Mesendoderm (in vitro differentiated cells): ENCODE measurements around the gene CYSTM1.

Experiments
- DNase-seq: peaks from one replicate; pipeline ENCODE4 v3.0.0; 2013
- H2AK5ac ChIP-seq: 2 replicates; pipeline ENCODE4 v1.6.1; 2013; ENCODE audit warnings: low read length, inconsistent platforms
- H2BK120ac ChIP-seq: 2 replicates; pipeline ENCODE4 v1.6.1; 2013; ENCODE audit warnings: low read depth, mild to moderate bottlenecking, low read length, moderate library complexity, mixed read lengths
- H2BK15ac ChIP-seq: replicated peaks from 2 replicates; pipeline ENCODE4 v1.6.1; 2013; ENCODE audit warnings: low read depth, mild to moderate bottlenecking, moderate library complexity
- H2BK5ac ChIP-seq: 2 replicates; pipeline ENCODE4 v1.6.1; 2013; ENCODE audit warnings: low read length, inconsistent platforms
- H3K18ac ChIP-seq: 2 replicates; pipeline ENCODE4 v1.6.1; 2013; ENCODE audit warnings: mild to moderate bottlenecking, low read length, mixed read lengths
- H3K23ac ChIP-seq: one replicate; pipeline ENCODE4 v1.6.1; 2013; ENCODE audit warnings: low read length
- H3K27ac ChIP-seq: 2 replicates; pipeline ENCODE4 v1.5.1; 2013; ENCODE audit warnings: low read depth, mild to moderate bottlenecking, inconsistent platforms, low read length, moderate library complexity
- H3K27me3 ChIP-seq: 2 replicates; pipeline ENCODE4 v1.6.1; 2013; ENCODE audit warnings: low read length, control low read depth, mild to moderate bottlenecking, inconsistent platforms; ENCODE audit not compliant: insufficient read depth, poor library complexity
- H3K36me3 ChIP-seq: 2 replicates; pipeline ENCODE4 v1.6.1; 2013; ENCODE audit warnings: low read length, inconsistent platforms; ENCODE audit not compliant: control insufficient read depth, insufficient read depth
- H3K4ac ChIP-seq: one replicate; pipeline ENCODE4 v1.6.1; 2013; ENCODE audit warnings: low read depth, mild to moderate bottlenecking, low read length, moderate library complexity
- H3K4me1 ChIP-seq: 2 replicates; pipeline ENCODE4 v1.6.1; 2013; ENCODE audit warnings: low read depth, low read length, inconsistent platforms; ENCODE audit not compliant: control insufficient read depth
- H3K4me2 ChIP-seq: 2 replicates; pipeline ENCODE4 v1.6.1; 2013; ENCODE audit warnings: low read length
- H3K4me3 ChIP-seq: 2 replicates; pipeline ENCODE4 v1.5.1; 2013; ENCODE audit warnings: mild to moderate bottlenecking, low read length
- H3K56ac ChIP-seq: one replicate; pipeline ENCODE4 v1.6.1; 2013; ENCODE audit warnings: low read length
- H3K79me1 ChIP-seq: 2 replicates; pipeline ENCODE4 v1.6.1; 2013; ENCODE audit warnings: low read length, inconsistent platforms
- H3K79me2 ChIP-seq: 2 replicates; pipeline ENCODE4 v1.6.1; 2013; ENCODE audit warnings: mild to moderate bottlenecking, low read length; ENCODE audit not compliant: control insufficient read depth, insufficient read depth
- H3K9ac ChIP-seq: 2 replicates; pipeline ENCODE4 v1.6.1; 2013; ENCODE audit warnings: low read length, inconsistent platforms
- H4K5ac ChIP-seq: one replicate; pipeline ENCODE4 v1.6.1; 2013; ENCODE audit warnings: low read length
- H4K8ac ChIP-seq: one replicate; pipeline ENCODE4 v1.6.1; 2013; ENCODE audit warnings: low read depth, mild to moderate bottlenecking, control low read depth, low read length, moderate library complexity
- WGBS: extraction: QIAGEN DNeasy Blood & Tissue Kit; methylation state at CpG from one replicate; pipeline ENCODE4 v1.1.7; 2013; ENCODE audit warnings: low lambda C conversion rate, missing lambda C conversion rate; ENCODE audit not compliant: insufficient coverage; ENCODE audit errors: extremely low coverage; 5-methylcytosine and 5-hydroxymethylcytosine counted together

Gene CYSTM1

GRCh38 chr5:140236891-140237598, 62.1 kb downstream of the CYSTM1 start:
- Histone ChIP-seq H3K9ac (no peak overlapping the region), H3K56ac (no peak overlapping the region), H3K23ac (no peak overlapping the region), H3K36me3 (no peaks in the 10 kb centered on the region), H2BK120ac (no peak overlapping the region), H3K79me1 (no peaks in the 10 kb centered on the region), H3K4me3 (no peak overlapping the region), H4K8ac (no peak overlapping the region), H3K4me1 (no peaks in the 10 kb centered on the region), H3K4ac (no peak overlapping the region), H4K5ac (no peak overlapping the region), H2BK5ac (no peak overlapping the region), H3K79me2 (no peaks in the 10 kb centered on the region), H2AK5ac (no peak overlapping the region), H3K27me3 (no peaks in the 10 kb centered on the region), H3K4me2 (no peak overlapping the region), H3K27ac (no peak overlapping the region), H3K18ac (no peak overlapping the region), H2BK15ac (no peak overlapping the region)
- DNase-seq = no peak
- no CpG with 5 or more reads among the region's 6 CpGs for WGBS

- H3K4me3 ChIP-seq = no peak overlapping the region
- no CpG with 5 or more reads among the region's 6 CpGs for WGBS
- no peak overlapping the region for H3K18ac ChIP-seq
These were observed 63.8 kb downstream of the CYSTM1 start for GRCh38 chr5:140238756-140239155.

GRCh38 chr5:140239461-140239860, 64.5 kb downstream of the CYSTM1 start:
- Histone ChIP-seq H3K4me3 (no peak overlapping the region), H4K5ac (no peak overlapping the region), H3K27me3 (no peaks in the 10 kb centered on the region), H2BK15ac (no peak overlapping the region), H3K56ac (no peak overlapping the region), H2AK5ac (no peak overlapping the region), H3K9ac (no peak overlapping the region), H4K8ac (no peak overlapping the region), H2BK120ac (no peak overlapping the region), H3K79me2 (no peaks in the 10 kb centered on the region), H3K4me1 (no peaks in the 10 kb centered on the region), H3K18ac (no peak overlapping the region), H2BK5ac (no peak overlapping the region), H3K23ac (no peak overlapping the region), H3K4me2 (no peak overlapping the region), H3K79me1 (no peaks in the 10 kb centered on the region), H3K27ac (no peak overlapping the region), H3K4ac (no peak overlapping the region), H3K36me3 (no peaks in the 10 kb centered on the region)
- no peak for DNase-seq
- WGBS = no CpG with 5 or more reads among the region's 5 CpGs

More at GRCh38 chr5:140238756-140239155, 63.8 kb downstream of the CYSTM1 start:
- Histone ChIP-seq H3K4me2 (no peak overlapping the region), H2BK5ac (no peak overlapping the region), H4K8ac (no peak overlapping the region), H3K56ac (no peak overlapping the region), H3K9ac (no peak overlapping the region), H2BK120ac (no peak overlapping the region), H3K27me3 (no peaks in the 10 kb centered on the region), H3K36me3 (no peaks in the 10 kb centered on the region), H3K79me2 (no peaks in the 10 kb centered on the region), H3K4me1 (no peaks in the 10 kb centered on the region), H2BK15ac (no peak overlapping the region), H3K27ac (no peak overlapping the region), H3K79me1 (no peaks in the 10 kb centered on the region), H3K4ac (no peak overlapping the region), H3K23ac (no peak overlapping the region), H2AK5ac (no peak overlapping the region), H4K5ac (no peak overlapping the region)
- DNase-seq = no peak

- H3K18ac ChIP-seq = no peak overlapping the region
- peak; percentile 82 for DNase-seq
- no peak overlapping the region for H2BK120ac ChIP-seq
- H2BK5ac ChIP-seq = no peak overlapping the region
- no peak overlapping the region for H4K5ac ChIP-seq
- no peaks in the 10 kb centered on the region for H3K79me2 ChIP-seq
- no CpG with 5 or more reads among the region's 11 CpGs for WGBS
- H3K79me1 ChIP-seq = no peaks in the 10 kb centered on the region
- H3K4ac ChIP-seq = no peak overlapping the region
- H4K8ac ChIP-seq = no peak overlapping the region
- no peak overlapping the region for H2AK5ac ChIP-seq
- H3K27ac ChIP-seq = no peak overlapping the region
- H3K4me1 ChIP-seq = peaks cover 2% of the 10 kb centered on the region
- H2BK15ac ChIP-seq = no peak overlapping the region
- no peak overlapping the region for H3K56ac ChIP-seq
- no peak overlapping the region for H3K4me2 ChIP-seq
- no peak overlapping the region for H3K23ac ChIP-seq
- no peak overlapping the region for H3K9ac ChIP-seq
- H3K4me3 ChIP-seq = no peak overlapping the region
- no peaks in the 10 kb centered on the region for H3K36me3 ChIP-seq
- H3K27me3 ChIP-seq = no peaks in the 10 kb centered on the region
These were observed 65.1 kb downstream of the CYSTM1 start for GRCh38 chr5:140239939-140240700.

GRCh38 chr5:140240987-140241706, 66.2 kb downstream of the CYSTM1 start:
- no peak overlapping the region for H2BK15ac ChIP-seq
- no peaks in the 10 kb centered on the region for H3K79me2 ChIP-seq
- WGBS = no CpG with 5 or more reads among the region's 9 CpGs
- H3K23ac ChIP-seq = no peak overlapping the region
- DNase-seq = peak; percentile 91
- H2BK120ac ChIP-seq = no peak overlapping the region
- no peak overlapping the region for H3K4ac ChIP-seq
- no peak overlapping the region for H3K9ac ChIP-seq
- no peak overlapping the region for H4K5ac ChIP-seq
- H4K8ac ChIP-seq = no peak overlapping the region
- no peak overlapping the region for H3K4me2 ChIP-seq
- no peak overlapping the region for H3K56ac ChIP-seq
- H3K36me3 ChIP-seq = no peaks in the 10 kb centered on the region
- peaks cover 2% of the 10 kb centered on the region for H3K4me1 ChIP-seq
- no peak overlapping the region for H3K27ac ChIP-seq
- no peak overlapping the region for H3K4me3 ChIP-seq
- H2AK5ac ChIP-seq = no peak overlapping the region
- H2BK5ac ChIP-seq = no peak overlapping the region
- H3K79me1 ChIP-seq = no peaks in the 10 kb centered on the region
- H3K27me3 ChIP-seq = no peaks in the 10 kb centered on the region
- no peak overlapping the region for H3K18ac ChIP-seq
